ENCODE results near the gene SV2C. TPM values are rescaled to one million over a fixed set of nuclear protein-coding genes. Genes with fewer than 3 reads are reported as not detected.

The SV2C gene
- total and polyA plus RNA-seq, 10 of the 15 experiments (the other 5 are each of a cell fraction or from before 2014, with no cell fraction given): under 0.01 to 1.1 (median 0.63) TPM

DNA sequence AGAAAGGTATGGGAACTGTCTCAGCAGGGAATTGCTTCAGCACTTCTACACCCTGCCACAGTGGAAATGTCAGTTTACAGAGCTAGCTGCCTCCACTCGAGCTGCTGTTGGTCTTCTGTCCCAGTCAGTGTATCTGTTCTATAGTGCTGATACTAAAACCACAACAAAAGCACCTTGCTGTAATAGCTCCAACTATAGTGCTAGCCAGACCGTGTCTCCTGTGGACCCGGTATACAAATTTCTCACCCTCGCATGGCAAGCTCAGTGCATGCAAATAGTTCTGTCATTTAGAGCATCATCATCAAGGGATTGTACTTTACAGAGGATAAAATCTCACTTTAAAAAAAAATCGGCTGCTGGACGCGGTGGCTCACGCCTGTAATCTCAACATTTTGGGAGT, 268.4 kb downstream of the SV2C start (continued):
- TF ChIP-seq, protein P1, sequence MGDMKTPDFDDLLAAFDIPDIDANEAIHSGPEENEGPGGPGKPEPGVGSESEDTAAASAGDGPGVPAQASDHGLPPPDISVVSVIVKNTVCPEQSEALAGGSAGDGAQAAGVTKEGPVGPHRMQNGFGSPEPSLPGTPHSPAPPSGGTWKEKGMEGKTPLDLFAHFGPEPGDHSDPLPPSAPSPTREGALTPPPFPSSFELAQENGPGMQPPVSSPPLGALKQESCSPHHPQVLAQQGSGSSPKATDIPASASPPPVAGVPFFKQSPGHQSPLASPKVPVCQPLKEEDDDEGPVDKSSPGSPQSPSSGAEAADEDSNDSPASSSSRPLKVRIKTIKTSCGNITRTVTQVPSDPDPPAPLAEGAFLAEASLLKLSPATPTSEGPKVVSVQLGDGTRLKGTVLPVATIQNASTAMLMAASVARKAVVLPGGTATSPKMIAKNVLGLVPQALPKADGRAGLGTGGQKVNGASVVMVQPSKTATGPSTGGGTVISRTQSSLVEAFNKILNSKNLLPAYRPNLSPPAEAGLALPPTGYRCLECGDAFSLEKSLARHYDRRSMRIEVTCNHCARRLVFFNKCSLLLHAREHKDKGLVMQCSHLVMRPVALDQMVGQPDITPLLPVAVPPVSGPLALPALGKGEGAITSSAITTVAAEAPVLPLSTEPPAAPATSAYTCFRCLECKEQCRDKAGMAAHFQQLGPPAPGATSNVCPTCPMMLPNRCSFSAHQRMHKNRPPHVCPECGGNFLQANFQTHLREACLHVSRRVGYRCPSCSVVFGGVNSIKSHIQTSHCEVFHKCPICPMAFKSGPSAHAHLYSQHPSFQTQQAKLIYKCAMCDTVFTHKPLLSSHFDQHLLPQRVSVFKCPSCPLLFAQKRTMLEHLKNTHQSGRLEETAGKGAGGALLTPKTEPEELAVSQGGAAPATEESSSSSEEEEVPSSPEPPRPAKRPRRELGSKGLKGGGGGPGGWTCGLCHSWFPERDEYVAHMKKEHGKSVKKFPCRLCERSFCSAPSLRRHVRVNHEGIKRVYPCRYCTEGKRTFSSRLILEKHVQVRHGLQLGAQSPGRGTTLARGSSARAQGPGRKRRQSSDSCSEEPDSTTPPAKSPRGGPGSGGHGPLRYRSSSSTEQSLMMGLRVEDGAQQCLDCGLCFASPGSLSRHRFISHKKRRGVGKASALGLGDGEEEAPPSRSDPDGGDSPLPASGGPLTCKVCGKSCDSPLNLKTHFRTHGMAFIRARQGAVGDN (IDR thresholded peaks at IDR 0.05): no peak
- TF ChIP-seq PML (IDR thresholded peaks at IDR 0.05; ENCODE audit: low read length) (no peak), SRF (IDR thresholded peaks at IDR 0.05; ENCODE audit: low read depth in 2 of 2, low read length in 2 of 2) (peak in 1 of 2 experiments; percentile 29; a peak in 1 of 4 replicates), MXI1 (IDR thresholded peaks at IDR 0.05; ENCODE audit: low read depth, low read length) (peak; percentile 49; the same call in 1 of the 2 replicates), SMAD5 (IDR thresholded peaks at IDR 0.05; ENCODE audit: low read depth) (no peak), NFYB (IDR thresholded peaks at IDR 0.05; ENCODE audit: insufficient read depth, low read depth, low read length) (no peak), TARDBP (IDR thresholded peaks at IDR 0.05; ENCODE audit: borderline replicate concordance) (no peak), E2F8 (IDR thresholded peaks at IDR 0.05; ENCODE audit: low read depth, partially characterized antibody) (no peak), MTA2 (IDR thresholded peaks at IDR 0.05; ENCODE audit: low read depth) (peak; percentile 41; the same call in 1 of the 2 replicates), ESRRA (IDR thresholded peaks at IDR 0.05; ENCODE audit: low read length) (no peak), TCF7 (IDR thresholded peaks at IDR 0.05; ENCODE audit: borderline replicate concordance) (peak; percentile 88), BACH1 (IDR thresholded peaks at IDR 0.05; ENCODE audit: borderline replicate concordance) (no peak), ZNF217 (IDR thresholded peaks at IDR 0.05) (0 out of 2 replicates have a peak, but pooled peaks have one; percentile 31), MEF2B (IDR thresholded peaks at IDR 0.05; ENCODE audit: partially characterized antibody, poor library complexity, severe bottlenecking) (peak; percentile 14)
- TF ChIP-seq, protein P2, sequence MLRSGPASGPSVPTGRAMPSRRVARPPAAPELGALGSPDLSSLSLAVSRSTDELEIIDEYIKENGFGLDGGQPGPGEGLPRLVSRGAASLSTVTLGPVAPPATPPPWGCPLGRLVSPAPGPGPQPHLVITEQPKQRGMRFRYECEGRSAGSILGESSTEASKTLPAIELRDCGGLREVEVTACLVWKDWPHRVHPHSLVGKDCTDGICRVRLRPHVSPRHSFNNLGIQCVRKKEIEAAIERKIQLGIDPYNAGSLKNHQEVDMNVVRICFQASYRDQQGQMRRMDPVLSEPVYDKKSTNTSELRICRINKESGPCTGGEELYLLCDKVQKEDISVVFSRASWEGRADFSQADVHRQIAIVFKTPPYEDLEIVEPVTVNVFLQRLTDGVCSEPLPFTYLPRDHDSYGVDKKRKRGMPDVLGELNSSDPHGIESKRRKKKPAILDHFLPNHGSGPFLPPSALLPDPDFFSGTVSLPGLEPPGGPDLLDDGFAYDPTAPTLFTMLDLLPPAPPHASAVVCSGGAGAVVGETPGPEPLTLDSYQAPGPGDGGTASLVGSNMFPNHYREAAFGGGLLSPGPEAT (IDR thresholded peaks at IDR 0.05; ENCODE audit: low read depth): peak; percentile 42; the same call in 1 of the 2 replicates
- TF ChIP-seq, protein P3, sequence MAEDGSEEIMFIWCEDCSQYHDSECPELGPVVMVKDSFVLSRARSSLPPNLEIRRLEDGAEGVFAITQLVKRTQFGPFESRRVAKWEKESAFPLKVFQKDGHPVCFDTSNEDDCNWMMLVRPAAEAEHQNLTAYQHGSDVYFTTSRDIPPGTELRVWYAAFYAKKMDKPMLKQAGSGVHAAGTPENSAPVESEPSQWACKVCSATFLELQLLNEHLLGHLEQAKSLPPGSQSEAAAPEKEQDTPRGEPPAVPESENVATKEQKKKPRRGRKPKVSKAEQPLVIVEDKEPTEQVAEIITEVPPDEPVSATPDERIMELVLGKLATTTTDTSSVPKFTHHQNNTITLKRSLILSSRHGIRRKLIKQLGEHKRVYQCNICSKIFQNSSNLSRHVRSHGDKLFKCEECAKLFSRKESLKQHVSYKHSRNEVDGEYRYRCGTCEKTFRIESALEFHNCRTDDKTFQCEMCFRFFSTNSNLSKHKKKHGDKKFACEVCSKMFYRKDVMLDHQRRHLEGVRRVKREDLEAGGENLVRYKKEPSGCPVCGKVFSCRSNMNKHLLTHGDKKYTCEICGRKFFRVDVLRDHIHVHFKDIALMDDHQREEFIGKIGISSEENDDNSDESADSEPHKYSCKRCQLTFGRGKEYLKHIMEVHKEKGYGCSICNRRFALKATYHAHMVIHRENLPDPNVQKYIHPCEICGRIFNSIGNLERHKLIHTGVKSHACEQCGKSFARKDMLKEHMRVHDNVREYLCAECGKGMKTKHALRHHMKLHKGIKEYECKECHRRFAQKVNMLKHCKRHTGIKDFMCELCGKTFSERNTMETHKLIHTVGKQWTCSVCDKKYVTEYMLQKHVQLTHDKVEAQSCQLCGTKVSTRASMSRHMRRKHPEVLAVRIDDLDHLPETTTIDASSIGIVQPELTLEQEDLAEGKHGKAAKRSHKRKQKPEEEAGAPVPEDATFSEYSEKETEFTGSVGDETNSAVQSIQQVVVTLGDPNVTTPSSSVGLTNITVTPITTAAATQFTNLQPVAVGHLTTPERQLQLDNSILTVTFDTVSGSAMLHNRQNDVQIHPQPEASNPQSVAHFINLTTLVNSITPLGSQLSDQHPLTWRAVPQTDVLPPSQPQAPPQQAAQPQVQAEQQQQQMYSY (CRISPR knock-in tag; IDR thresholded peaks at IDR 0.05): no peak
- TF ChIP-seq, protein P4, sequence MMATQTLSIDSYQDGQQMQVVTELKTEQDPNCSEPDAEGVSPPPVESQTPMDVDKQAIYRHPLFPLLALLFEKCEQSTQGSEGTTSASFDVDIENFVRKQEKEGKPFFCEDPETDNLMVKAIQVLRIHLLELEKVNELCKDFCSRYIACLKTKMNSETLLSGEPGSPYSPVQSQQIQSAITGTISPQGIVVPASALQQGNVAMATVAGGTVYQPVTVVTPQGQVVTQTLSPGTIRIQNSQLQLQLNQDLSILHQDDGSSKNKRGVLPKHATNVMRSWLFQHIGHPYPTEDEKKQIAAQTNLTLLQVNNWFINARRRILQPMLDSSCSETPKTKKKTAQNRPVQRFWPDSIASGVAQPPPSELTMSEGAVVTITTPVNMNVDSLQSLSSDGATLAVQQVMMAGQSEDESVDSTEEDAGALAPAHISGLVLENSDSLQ (IDR thresholded peaks at IDR 0.05): peak; percentile 31; the same call in 1 of the 2 replicates
